Mucosa of rectum (tissue), 2 donors: ENCODE results near the gene FHOD3.

Source experiments
- H3K27ac ChIP-seq, 2 donors: one replicate each; pipeline ENCODE4 v1.7.0; 2013; ENCODE audit warnings: inconsistent platforms in 2 of 2, low read depth in 2 of 2, low read length in 2 of 2
- H3K27me3 ChIP-seq, 2 donors: one replicate each; pipeline ENCODE4 v1.7.0; 2013; ENCODE audit warnings: low read length in 2 of 2; ENCODE audit not compliant: control insufficient read depth in 2 of 2, insufficient read depth in 2 of 2
- H3K36me3 ChIP-seq, 2 donors: one replicate each; pipeline ENCODE4 v1.7.0; 2013; ENCODE audit warnings: low read length in 2 of 2; ENCODE audit not compliant: control insufficient read depth in 2 of 2, insufficient read depth in 2 of 2
- H3K4me1 ChIP-seq, 2 donors: one replicate each; pipeline ENCODE4 v1.7.0; 2013; ENCODE audit warnings: low read length in 2 of 2, mild to moderate bottlenecking in 1 of 2; ENCODE audit not compliant: control insufficient read depth in 2 of 2, insufficient read depth in 2 of 2
- H3K4me3 ChIP-seq, 2 donors: one replicate each; pipeline ENCODE4 v1.7.0; 2013; ENCODE audit warnings: low read length in 2 of 2
- H3K9ac ChIP-seq, 2 donors: one replicate each; pipeline ENCODE4 v1.7.0; 2013; ENCODE audit warnings: low read length in 2 of 2, low read depth in 1 of 2, mild to moderate bottlenecking in 1 of 2
- H3K9me3 ChIP-seq, 2 donors: one replicate each; pipeline ENCODE4 v1.7.0; 2013; ENCODE audit warnings: low read length in 2 of 2; ENCODE audit not compliant: control insufficient read depth in 2 of 2
- donor health status: healthy.
- donor health status: Normal muscosa, but diverticular disease.

The FHOD3 gene

DNA sequence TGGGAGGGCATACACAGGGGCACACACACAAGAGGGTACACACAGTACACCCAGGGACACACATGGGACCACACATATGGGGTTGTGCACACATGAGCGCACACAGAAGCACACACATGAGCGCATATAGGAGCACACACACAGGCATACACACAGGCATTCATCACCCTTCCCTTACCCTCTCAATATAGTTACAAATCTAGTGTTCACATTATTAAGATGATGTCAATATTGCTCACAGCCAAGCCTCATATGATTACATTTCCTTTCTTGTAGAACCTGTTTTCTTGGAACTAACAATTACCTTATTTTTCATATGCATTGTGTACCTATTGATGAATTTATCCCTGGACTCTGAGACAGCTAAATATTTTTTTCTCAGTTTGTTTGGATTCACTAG is 156.7 kb downstream of the FHOD3 start:
- no peak overlapping the region for H3K9ac ChIP-seq
- no peaks in the 10 kb centered on the region for H3K27me3 ChIP-seq
- H3K4me1 ChIP-seq = no peaks in the 10 kb centered on the region
- no peaks in the 10 kb centered on the region for H3K9me3 ChIP-seq
- H3K4me3 ChIP-seq = no peak overlapping the region
- no peaks in the 10 kb centered on the region for H3K36me3 ChIP-seq
- no peak overlapping the region for H3K27ac ChIP-seq

DNA sequence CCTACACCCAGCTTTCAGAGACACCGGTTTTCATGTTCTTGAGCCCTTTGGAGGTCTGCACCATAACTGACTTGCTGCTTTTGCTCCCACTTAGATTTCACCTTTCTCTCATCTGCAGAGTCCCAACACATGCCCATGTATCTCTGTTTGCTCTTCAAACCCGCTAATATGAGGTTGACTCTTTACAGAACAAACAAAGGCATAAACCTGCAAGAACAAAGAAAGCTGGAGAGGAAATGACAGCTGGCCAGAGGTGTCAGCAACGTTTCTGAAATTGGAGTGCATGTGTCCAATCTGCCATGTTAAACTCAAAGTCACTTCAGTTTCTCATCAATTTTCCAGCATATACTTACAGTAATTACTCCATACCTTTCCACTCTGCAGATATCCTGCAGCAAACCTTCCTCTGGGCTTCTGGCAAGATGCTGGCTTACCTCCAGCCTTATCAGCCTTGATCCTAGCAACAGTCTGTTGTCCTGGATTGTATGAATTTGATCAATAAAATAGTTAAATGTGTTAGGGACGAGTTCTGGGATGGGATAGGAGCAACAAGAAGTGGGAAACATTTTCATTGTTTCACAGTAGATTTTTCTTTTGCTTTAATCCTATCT is 157.4 kb downstream of the FHOD3 start:
- Histone ChIP-seq H3K4me1 (no peaks in the 10 kb centered on the region), H3K36me3 (no peaks in the 10 kb centered on the region), H3K4me3 (no peak overlapping the region), H3K27me3 (no peaks in the 10 kb centered on the region), H3K27ac (no peak overlapping the region), H3K9ac (no peak overlapping the region), H3K9me3 (no peaks in the 10 kb centered on the region)

DNA sequence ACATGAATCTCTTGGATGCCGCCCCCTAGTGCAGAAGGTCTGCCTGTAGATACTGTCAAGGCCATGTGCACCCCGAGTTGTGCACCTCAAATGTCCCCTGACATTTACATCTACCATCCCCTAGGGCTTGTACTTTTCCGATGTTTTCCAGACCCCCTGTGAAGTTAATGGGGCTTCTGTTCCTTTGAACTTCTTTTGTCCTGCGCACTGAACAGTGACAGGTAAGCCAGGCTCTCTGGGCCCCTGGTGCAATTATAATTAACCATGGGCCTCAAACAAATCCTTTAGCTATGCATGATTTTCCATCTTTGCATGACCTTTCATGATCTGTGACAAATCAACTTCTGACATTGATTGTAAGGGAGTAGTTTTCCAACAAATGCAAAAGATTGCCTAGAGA is 158.4 kb downstream of the FHOD3 start:
- H3K9me3 ChIP-seq = no peaks in the 10 kb centered on the region
- H3K9ac ChIP-seq = no peak overlapping the region
- H3K27me3 ChIP-seq = no peaks in the 10 kb centered on the region
- H3K4me1 ChIP-seq = no peaks in the 10 kb centered on the region
- H3K36me3 ChIP-seq = no peaks in the 10 kb centered on the region
- no peak overlapping the region for H3K27ac ChIP-seq
- H3K4me3 ChIP-seq = no peak overlapping the region

DNA sequence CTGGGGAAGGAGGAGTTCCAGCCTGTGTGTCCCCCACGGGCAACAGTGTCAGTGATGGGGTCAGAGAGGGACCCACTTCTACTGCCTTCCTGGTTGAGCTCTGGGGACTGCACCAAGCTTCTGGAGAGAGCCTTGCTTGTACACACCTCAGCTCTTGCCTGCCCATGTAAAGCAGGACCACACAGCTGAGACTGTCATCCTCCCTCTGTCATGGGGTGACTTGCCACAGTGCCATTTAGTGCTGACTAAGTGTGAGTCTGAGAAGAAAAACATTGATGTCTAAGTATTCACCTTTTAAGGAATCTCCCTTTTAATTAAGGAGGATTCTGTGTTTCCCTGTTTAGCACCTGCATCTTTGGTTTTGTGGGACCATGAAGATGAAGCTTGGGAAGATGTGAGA is 159.1 kb downstream of the FHOD3 start:
- Histone ChIP-seq H3K27ac (no peak overlapping the region), H3K4me1 (no peaks in the 10 kb centered on the region), H3K9ac (no peak overlapping the region), H3K4me3 (no peak overlapping the region), H3K36me3 (no peaks in the 10 kb centered on the region), H3K9me3 (no peaks in the 10 kb centered on the region), H3K27me3 (no peaks in the 10 kb centered on the region)

DNA sequence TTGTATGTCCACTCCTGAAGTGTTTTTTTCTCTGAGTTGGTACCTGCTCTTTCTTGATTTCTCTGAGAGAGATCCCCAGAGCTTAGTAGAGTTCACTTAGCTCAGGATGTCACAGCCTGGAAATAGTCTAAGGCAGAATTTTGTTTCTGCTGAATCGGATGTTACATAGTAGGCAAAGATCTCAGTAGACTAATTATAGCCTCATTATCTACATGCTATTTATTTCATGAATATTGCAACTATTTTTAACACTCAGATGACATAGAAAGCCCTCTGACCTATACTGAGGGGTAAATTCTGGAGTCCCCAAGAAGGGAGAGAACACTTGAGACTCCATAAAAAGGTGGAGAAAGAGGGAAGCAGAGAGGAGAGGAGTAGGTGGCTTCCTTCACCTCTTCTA is 160.2 kb downstream of the FHOD3 start:
- H3K27me3 ChIP-seq = no peaks in the 10 kb centered on the region

DNA sequence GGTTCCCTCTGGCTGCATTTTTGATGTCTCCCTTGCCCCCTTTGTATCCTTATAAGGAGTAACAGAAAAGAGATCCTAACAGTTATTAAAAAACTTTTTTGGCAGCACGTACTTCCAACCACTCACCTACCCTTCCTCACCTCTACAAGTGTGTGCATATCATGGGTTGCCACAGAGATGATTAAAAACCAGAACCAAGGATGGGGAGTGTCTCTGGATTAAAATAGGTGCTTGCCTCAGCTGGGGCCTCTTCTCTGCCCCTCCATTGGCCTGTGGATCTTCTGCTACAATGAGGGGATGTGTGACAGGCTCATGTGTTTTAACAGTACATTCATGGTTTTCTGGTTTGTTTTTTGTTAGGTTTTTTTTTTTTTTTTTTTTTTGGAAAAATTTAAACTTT is 160.8 kb downstream of the FHOD3 start:
- Histone ChIP-seq H3K9ac (no peak overlapping the region), H3K9me3 (no peaks in the 10 kb centered on the region), H3K27me3 (no peaks in the 10 kb centered on the region), H3K4me3 (no peak overlapping the region), H3K4me1 (no peaks in the 10 kb centered on the region), H3K36me3 (no peaks in the 10 kb centered on the region), H3K27ac (no peak overlapping the region)

More for the DNA sequence above, 160.2 kb downstream of the FHOD3 start:
- Histone ChIP-seq H3K4me1 (no peaks in the 10 kb centered on the region), H3K9ac (no peak overlapping the region), H3K4me3 (no peak overlapping the region), H3K27ac (no peak overlapping the region), H3K9me3 (no peaks in the 10 kb centered on the region), H3K36me3 (no peaks in the 10 kb centered on the region)

DNA sequence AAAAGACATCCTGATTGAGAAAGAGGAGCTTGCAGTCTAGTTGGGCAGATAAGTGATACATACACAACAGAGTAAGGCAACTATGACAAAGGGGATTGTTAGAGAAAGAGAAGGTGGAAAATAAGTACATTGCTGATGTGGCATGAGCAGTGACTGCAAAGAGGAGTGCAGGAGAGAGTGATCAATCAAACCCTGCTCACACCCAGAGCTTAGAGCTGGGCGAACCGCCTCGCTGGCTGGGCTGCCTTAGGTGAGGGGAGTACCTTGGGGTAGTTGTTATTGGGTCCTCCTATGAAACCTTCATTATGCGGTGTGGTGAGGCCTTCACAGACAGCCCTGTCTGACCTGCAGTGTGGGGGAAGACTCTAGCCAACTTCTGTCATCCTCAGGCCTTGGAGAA is 161.7 kb downstream of the FHOD3 start:
- Histone ChIP-seq H3K27ac (no peak overlapping the region), H3K27me3 (no peaks in the 10 kb centered on the region), H3K9me3 (no peaks in the 10 kb centered on the region), H3K4me1 (no peaks in the 10 kb centered on the region), H3K9ac (no peak overlapping the region), H3K36me3 (no peaks in the 10 kb centered on the region), H3K4me3 (no peak overlapping the region)

DNA sequence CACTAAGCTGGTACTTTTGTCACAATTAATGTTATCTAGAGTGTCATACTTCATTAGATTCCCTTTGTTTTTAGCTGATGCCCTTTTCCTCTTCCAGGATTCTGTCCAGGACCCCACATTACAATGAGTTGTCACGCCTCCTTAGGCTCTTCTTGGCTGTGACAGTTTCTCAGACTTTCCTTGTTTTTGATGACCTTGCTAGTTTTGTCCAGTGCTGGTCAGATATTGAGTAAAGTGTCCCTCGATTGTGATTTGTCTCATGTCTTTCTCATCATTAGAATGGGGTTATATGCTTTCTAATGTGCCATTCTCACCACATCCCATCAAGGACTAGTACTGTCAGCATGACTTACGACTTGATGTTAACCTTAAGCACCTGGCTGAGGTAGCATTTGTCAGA is 162.3 kb downstream of the FHOD3 start:
- no peaks in the 10 kb centered on the region for H3K36me3 ChIP-seq
- no peaks in the 10 kb centered on the region for H3K4me1 ChIP-seq
- no peak overlapping the region for H3K4me3 ChIP-seq
- no peak overlapping the region for H3K27ac ChIP-seq
- no peaks in the 10 kb centered on the region for H3K27me3 ChIP-seq
- H3K9ac ChIP-seq = no peak overlapping the region
- H3K9me3 ChIP-seq = no peaks in the 10 kb centered on the region

DNA sequence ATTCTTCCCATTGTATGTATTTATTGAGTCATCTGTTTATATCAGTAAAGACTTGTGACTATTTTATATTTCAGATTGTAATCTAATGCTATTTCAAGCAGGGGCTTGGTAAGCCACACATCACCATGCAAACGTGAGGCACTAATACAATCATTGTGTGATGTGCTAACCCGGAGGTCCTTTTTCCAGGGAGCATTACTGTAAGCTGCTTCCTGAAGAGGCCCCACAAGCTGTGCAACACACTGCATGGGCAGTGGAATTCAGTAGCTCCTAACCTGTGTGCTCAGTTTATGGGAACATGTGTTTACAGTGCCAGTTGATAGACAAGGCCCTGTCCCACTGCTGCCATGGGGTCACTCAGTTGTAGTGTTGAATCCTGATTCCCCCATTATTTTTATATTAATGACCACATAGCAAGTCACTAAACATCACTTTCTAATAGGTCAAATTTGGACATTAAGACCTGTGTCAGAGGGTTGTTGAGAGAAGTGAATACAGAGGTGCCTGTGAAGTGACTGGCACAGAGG is 162.9 kb downstream of the FHOD3 start:
- no peaks in the 10 kb centered on the region for H3K4me1 ChIP-seq
- H3K27me3 ChIP-seq = no peaks in the 10 kb centered on the region
- H3K36me3 ChIP-seq = no peaks in the 10 kb centered on the region
- no peak overlapping the region for H3K27ac ChIP-seq
- H3K9me3 ChIP-seq = no peaks in the 10 kb centered on the region
- no peak overlapping the region for H3K9ac ChIP-seq
- H3K4me3 ChIP-seq = no peak overlapping the region

DNA sequence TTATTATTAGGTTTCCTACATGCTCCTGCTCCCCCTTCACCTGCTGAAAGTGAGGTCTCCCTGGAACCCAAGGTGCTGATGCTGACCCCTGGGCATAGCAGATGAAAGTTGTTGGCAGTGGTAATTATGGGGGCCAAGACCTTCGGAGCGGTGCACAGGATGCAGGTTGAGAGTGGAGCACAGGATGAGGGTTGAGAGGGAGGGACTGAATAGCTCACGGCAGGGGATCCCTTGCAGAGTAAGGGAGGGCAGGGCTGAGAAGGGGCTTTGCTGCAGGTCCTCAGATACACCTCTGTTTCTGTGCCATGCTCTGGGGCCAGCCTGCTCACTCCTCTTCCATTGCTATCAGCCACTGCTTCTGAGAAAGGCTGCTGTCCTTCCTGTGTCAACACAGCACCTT is 163.3 kb downstream of the FHOD3 start:
- Histone ChIP-seq H3K27me3 (no peaks in the 10 kb centered on the region), H3K27ac (no peak overlapping the region), H3K4me1 (no peaks in the 10 kb centered on the region), H3K36me3 (no peaks in the 10 kb centered on the region), H3K4me3 (no peak overlapping the region), H3K9me3 (no peaks in the 10 kb centered on the region), H3K9ac (no peak overlapping the region)

DNA sequence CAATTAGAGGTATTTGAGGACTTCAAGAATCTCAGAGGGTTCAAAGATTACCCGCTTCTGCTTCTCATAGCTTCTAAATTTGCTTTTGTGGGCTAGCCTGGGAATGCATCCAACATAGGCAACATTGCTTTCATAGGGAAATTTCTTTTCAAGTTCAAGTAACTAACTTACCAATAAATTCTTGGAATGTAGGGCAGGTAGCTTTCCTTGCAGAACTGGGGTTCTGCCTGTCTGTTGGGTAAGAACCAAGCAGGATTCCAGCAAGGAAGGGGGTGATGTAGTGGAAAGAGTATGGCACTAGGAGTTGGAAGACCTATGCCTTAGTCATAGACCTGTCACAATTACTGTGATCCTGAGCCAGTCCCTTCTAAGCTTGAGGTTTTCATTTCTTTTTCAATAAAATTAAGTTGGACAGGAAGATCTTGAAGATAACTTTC is 164.1 kb downstream of the FHOD3 start:
- Histone ChIP-seq H3K4me1 (no peaks in the 10 kb centered on the region), H3K27me3 (no peaks in the 10 kb centered on the region), H3K36me3 (no peaks in the 10 kb centered on the region), H3K27ac (no peak overlapping the region), H3K4me3 (no peak overlapping the region), H3K9ac (no peak overlapping the region), H3K9me3 (no peaks in the 10 kb centered on the region)
